HG02870 (cell line): Measurements from ENCODE around the gene NXNL2.

Source experiments
- ATAC-seq: cut with Tn5 transposase; IDR thresholded peaks from one replicate; pipeline ENCODE4 v1.9.1; 2021; ENCODE audit warnings: mild to moderate bottlenecking, moderate library complexity; ENCODE audit not compliant: unreplicated experiment

Gene NXNL2

GRCh38 chr9:88534456-88535225, at the start of gene NXNL2:
NXNL2 (plus strand) TSS chr9:88535178; CDS start chr9:88535435, 257 bp downstream.
- ATAC-seq, result no peak

DNA sequence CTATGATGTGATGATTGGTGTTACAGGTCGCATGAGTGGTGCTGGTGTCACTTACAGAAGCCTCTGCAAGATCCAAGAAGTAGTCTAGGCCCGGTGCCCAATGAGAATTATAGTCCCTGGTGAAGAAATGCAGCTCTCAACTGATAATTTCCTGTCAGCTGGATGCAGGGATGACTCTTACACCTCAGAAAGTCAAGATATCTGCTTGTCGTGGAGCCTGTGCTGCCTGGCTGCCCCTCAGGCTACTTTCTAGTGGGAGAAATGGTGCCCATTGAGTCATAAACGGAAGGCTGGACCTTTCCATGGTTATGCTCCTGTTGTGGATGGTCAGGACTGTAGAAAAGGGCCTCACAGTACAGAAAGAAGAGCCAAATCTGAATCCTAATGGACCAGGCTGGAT, 46.8 kb upstream of the NXNL2 start:
- no peak for ATAC-seq

- no peak for ATAC-seq
Observed at GRCh38 chr9:88494983-88495721, 39.8 kb upstream of the NXNL2 start.

- ATAC-seq, result no peak
Observed at GRCh38 chr9:88497224-88497623, 37.8 kb upstream of the NXNL2 start.

- ATAC-seq, result no peak
Observed at GRCh38 chr9:88498880-88499279, 36.1 kb upstream of the NXNL2 start.

- no peak for ATAC-seq
Observed at GRCh38 chr9:88501086-88501485, 33.9 kb upstream of the NXNL2 start.

DNA sequence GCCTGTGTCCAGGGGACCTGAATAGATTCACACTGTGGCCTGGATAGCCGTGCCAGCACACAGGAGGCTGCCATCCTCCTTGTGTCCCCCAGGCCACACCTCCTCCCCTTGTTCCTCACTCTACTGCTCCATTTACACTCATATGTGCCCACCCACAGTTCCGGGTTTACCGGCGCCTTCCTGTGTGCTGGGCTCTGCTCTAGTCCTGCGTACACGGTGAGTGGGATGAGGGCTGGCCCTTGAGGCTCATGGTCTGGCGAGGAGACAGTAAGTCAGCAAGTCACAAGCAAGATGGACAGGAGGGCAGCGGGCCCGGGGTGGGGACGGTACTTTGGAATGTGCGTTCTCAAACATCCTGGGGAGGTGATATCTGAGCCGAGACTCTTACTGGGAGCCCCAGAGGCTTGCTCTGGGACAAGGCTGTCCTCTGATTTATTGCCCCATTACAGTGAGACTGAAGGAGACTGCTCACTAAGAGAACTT, 32.4 kb upstream of the NXNL2 start:
- no peak for ATAC-seq

GRCh38 chr9:88503081-88503844, 31.7 kb upstream of the NXNL2 start:
- no peak for ATAC-seq

GRCh38 chr9:88503845-88504764, 30.9 kb upstream of the NXNL2 start:
- no peak for ATAC-seq

GRCh38 chr9:88508326-88508725, 26.7 kb upstream of the NXNL2 start:
- ATAC-seq, result no peak

- ATAC-seq, result no peak
Observed at GRCh38 chr9:88511906-88512305, 23.1 kb upstream of the NXNL2 start.

DNA sequence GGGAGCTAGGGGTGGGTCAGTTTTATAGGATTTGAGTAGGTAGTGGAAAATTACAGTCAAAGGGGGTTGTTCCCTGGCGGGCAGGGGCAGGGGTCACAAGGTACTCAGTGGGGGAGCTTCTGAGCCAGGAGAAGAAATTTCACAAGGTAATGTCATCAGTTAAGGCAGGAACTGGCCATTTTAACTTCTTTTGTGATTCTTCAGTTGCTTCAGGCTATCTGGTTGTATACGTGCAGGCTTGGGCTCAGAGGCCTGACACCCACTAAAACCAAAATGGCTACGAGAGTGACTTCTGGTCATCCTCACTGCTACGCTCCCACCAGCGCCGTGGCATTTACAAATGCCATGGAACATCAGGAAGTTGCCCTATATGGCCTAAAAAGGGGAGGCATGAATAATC, 20.7 kb upstream of the NXNL2 start:
- no peak for ATAC-seq

DNA sequence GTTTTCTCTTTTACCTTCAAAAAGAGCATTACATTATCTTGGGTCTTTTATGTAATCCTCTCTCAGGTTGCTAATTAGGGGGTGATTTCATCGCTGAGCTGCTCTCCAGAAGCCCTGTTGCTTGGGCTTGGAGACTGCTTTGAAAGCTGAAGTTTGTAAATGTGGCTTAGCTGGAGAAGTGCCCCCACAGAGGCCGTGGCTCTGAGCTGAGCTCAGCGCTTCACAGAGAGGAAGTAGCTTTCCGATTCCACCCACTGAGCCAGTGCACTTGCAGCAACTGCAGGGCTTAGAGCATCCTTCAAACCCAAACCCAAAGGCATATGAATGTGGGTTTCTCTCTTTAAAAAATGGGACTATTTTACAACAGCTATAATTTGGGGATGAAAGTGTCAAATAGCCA, 13.7 kb upstream of the NXNL2 start:
- no peak for ATAC-seq

DNA sequence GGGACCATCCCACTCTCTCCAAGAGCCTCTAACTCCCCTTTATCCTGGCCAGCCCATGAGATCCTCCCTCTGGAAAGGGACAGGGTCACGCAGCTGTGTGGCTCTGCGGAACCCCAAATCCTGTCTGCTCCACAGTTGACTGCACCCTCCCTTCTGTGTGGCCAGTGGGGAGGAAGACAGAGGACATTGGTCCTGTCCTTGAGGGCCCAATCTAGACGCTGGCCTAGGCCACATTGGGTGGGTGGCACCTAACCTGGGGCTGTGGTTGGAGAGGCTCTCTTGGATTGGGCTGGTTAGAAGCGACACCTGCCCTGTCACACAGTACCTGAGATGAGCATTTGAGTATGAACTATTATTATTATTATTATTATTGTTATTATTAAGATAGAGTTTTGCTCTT, 12.6 kb upstream of the NXNL2 start:
- ATAC-seq, result no peak

- no peak for ATAC-seq
Observed at GRCh38 chr9:88523056-88523455, 11.9 kb upstream of the NXNL2 start.

- no peak for ATAC-seq
Observed at GRCh38 chr9:88524911-88525310, 10.1 kb upstream of the NXNL2 start.

DNA sequence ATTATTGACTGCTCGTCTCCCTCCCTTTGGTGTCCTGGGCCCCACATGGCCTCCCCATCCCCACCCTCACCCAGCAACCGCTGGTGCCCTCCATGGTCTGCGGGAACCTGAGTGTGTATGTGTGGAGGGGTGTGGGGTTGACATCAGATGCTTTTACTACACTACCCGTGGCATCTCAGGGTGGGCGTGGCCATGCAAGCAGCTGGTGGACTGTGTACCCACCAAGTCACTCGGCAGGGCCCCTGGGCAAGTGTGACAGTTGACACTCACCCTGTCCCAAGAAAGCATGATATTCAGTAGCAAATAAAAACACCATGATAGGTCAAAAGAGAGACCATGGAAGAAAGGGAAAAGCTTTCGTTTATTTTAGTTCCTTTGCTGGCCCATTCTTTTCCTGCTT, 7.4 kb upstream of the NXNL2 start:
- ATAC-seq, result no peak

GRCh38 chr9:88528080-88528790, 6.7 kb upstream of the NXNL2 start:
- ATAC-seq, result no peak

GRCh38 chr9:88529496-88529895, 5.5 kb upstream of the NXNL2 start:
- ATAC-seq, result no peak

- no peak for ATAC-seq
Observed at GRCh38 chr9:88530051-88530450, 4.9 kb upstream of the NXNL2 start.
